Stimulated activated CD4-positive, alpha-beta T cell treated with anti-CD3 and anti-CD28 coated beads, TNF-alpha, amount 100 ng/mL, for 4 hours (primary cell): Measurements from ENCODE around the gene HSPA4L.

Experiments
- DNase-seq, 3 experiments: peaks; one replicate each; pipeline ENCODE4 v3.0.0-alpha.2; 2020; ENCODE audit warnings: low read depth in 3 of 3

HSPA4L gene

DNA sequence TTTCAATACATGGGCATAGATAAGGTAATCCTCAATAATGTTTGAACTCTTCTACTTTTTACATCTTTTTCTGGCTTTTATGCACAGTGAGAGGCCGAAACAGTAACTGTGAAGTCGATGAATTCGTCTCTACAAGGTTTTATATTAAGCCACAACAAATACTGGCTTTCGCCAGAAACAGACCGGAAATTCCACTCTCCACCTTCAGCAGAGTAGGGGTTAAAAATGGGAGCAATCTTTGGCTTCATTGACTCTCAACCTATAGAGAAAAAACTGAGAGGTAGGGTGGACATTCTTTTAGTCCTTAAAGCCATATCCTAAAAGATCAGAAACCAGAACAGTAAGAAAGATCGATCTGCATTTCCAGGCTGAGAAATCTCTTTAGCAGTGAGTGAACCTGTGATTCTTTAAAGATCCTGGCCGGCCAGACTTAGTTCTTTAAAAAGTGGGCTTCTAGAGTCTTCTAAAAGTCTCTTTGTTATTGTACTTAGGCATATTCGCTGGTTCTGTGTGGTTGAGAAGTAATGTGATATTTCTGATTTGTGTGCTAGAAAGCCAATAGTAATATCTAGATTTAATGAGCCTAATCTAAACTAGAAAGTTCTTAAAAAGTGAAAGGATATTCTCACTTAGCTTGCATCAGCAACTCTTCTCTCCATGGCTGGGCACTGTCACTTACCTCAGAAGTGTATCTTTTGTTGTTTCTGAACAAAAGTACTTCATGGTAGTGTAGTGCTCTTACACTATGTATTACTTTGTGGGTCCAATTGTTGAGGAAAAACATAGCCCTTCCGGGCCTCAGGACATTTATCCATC lies 2.0 kb downstream of the HSPA4L start:
- no peak for DNase-seq

DNA sequence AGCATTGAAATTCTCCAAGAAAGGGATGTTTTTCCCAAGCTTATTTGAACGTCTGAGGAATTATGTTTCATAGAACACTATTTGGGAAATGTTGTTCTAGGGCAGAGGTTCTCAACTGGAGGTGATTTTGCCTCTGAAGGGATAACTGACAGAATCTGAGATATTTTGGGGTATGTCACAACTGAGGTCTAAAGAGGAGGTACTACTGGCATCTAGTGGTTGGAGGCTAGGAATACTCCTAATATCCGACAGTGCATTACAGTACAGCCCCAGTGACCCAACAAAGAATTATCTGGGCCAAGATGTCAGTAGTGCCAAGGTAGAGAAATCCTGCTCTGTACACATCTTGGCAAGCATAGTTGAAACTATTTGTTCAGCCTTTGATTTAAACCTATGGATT lies 6.4 kb downstream of the HSPA4L start:
- DNase-seq = no peak

DNA sequence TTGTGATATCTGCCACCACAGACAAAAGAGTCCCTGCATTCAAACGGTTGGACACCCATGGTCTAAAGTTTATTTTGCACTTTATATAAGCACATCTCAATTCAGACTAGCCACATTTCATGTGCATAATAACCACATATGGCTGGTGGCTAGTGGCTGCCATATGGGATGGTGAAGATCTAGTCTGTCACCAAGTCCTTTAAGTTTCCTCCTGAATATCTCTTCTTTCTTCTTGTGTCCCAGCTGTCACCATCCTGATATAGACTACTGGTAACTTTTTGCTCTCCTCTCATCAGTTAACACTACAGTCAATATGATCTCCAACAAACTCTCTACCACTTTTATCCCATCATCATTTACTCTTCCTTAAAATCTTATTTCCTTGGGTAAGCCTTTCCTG lies 9.3 kb downstream of the HSPA4L start:
- DNase-seq = no peak

DNA sequence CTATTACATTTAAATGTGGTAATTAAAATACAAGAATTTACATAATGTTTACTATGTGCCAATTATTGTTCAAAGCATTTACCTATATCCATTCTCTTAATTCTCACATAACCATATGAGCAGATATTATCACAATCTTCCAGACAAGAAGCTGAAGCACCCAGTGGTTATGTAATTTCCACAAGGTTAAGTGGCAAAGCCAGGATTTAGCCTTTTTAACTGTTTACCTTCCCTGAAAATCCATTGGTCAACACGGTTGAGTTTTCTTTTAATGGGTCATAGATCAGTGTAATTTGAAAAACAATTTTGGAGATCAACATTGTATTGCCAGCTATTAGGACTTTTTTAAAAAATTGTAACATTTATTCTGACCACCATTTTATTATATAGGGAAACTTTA lies 11.4 kb downstream of the HSPA4L start:
- no peak for DNase-seq

DNA sequence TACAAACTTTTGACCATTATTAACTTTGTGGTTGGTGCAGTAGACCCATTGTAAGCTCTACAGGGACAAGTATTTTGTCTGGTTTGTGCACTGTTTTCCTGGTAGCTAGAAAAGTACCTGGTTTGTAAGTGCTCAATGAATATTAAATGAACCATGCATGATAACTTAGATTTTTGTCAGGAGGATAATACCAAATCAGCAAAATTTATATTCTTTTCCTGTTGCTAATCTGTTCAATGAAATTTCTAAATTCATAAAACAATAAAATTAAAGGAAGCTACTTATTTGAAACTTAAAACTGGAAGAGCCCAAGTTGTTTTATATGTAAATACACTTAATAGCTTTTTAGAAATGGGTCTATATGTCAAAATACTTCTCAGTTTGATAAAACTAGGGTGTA lies 17.6 kb downstream of the HSPA4L start:
- no peak for DNase-seq

DNA sequence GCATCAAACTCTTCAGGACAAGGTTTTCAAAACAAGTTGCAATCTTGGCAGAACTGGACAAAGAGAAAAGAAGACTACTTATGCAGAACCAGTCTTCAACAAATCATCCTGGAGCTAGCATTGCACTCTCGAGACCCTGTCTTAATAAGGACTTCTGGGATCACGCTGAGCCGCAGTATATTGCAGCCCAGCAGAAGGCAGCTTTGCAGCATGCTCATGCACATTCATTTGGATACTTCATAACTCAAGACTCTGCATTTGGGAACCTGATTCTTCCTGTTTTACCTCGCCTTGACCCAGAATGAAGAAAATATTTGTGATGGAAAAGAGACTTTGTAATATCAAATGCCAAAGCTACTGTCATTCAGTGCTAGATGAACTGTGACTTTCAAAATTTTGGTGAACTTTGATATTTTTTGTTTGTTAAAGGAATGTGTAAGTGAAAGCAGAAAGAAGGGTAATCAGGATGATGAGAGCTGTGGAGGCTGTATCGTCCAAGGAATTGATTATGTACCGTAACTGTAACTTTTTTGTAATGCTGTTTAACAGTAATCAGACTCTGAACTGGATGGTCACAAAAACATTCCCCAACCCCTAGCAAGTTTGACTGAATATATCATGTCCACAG lies 27.2 kb downstream of the HSPA4L start:
- DNase-seq = no peak

DNA sequence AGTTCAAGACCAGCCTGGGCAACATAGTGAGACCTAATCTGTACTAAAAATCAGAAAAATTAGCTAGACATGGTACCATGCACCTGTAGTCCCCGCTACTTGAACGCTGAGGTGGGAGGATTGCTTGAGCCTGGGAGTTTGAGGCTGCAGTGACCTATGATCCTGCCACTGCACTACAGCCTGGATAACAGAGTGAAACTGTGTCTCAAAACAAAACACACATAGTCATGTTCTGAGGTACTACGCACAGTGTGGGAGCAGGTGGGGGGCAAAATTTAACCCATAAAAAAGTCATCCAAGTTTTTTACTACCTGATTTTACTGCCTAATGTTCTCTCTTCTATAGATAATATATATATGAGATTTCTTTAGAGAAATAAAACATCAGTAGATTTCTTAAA lies 28.4 kb downstream of the HSPA4L start:
- no peak for DNase-seq

DNA sequence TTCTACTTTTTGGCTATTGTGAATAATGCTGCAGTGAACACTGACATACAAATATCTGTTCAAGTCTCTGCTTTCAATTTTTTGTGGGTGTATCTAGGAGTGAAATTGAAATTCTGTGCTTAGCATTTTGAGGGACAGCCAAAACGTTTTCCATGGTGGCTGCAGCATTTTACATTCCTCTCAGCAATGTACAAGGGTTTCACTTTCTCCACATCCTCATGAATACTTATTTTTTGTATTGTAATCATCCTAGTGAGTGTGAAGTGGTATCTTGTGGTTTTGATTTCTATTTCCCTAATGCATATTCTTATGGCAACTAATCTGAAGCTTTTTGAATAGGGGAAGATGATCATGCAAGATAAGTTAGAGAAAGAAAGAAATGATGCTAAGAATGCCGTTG lies 40.3 kb downstream of the HSPA4L start:
- no peak for DNase-seq

DNA sequence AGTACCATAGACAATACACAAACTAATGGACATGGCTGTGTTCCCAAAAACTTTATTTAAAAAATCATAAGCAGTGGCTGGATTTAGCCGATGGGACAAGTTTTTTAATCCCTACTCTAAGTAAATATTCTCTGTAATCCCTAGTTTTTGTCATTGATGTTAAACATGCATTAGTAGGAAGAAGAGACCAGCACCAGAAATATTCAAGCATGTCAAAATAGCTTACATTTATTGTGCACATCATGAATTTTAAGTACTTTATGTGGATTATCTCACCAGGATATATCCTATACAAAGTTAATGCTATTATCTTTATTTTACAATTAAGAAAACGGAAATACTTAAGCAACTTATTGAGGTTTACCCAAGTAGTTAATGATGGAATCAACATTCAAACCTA lies 46.0 kb downstream of the HSPA4L start:
- no peak for DNase-seq

DNA sequence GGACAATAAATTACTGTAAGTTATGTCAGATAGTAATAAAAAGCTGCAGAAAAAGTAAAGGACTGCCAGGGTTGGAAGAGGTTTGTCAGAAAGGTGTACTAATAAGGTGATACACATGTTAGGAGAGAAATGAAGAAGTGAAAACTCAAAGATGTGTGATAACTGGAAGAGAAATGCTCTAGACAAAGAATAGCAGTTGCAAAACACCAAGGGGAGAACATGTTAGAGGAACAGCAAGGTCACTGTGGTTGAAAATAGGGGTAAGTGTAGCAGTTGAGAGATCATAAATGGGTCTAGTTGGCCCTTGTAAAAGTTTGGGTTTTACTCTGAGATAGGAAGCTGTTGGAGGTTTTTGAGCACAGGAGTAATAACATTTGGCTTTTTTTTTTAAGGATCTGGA lies 46.9 kb downstream of the HSPA4L start:
- DNase-seq = no peak

DNA sequence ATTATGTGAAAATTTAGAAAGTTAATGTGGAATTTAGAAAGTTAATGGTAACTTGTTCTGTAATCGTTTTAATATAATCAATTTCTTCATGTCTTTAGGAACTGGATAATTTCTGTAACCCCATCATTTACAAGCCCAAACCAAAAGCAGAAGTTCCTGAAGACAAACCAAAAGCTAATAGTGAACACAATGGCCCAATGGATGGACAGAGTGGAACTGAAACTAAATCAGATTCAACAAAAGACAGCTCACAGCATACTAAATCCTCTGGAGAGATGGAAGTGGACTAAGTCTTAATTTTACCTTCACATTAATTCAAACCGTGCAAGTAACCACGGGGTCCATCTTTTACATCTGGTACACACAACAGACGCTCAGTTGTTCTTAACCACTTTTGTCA lies 50.5 kb downstream of the HSPA4L start:
- DNase-seq = no peak

DNA sequence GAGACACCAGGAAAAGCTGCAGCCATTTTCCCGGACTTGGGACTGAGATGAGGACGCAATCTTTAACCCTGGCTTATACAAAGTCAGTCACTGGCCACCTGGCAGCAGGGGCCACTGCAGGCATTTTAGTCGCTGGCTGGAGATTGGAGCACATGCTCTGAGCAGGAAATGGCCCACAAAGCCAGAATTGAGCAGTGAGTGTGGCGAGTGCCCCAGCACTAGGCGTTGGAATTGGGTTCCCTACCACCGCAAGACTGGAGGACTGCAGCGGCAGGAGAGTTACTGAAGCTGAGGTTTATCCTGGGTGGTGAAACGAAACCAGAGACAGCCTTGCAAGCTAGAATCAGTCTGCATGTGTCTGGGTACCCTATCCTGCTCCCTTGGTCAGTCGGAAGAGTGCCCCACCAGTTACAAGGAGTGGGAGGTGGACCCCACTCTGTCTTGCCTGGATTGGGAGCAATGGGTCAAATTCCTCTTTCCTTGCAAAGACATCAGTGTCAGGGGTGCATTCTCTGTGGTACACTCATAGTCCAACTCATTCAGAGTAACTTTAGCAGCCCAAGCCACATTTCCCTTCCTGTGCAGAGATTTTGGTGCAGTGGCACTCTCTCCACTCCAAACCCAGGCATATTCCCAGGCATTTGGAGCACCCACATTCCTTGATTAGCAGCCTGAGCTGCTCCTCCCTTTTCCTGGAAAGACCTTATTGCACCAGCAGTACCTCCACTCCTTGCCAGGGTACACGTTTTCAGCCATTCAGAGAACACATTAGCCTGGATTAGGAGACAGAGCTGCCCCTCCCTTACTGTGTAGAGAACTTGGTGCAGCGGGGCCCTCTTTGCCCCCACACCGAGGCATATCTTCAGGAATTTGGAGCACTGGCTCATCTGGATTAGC lies 61.8 kb downstream of the HSPA4L start:
- DNase-seq = no peak

DNA sequence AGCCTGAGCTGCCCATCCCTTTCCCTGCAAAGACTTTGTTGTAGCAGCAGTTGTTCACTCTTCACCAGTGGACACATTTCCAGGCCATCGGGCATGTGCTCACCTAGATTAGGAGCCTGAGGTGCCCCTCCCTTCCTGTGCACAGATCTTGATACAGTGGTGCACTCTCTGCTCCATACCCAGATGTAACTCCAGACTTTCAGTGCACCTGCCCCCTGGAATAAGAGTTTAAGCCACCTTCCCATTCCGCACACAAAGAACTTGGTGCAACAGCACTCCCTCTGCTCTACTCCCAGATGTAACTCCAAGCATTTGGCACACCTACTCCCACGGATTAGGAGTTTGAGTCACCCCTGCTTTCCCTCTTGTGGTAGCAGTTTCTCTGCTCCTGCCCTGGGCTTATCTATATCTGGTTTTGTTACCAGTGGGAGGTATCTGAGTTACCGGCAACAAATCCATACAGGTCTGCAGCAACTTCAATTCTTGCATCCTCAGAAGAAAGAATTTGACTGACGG lies 62.5 kb downstream of the HSPA4L start:
- DNase-seq = no peak

DNA sequence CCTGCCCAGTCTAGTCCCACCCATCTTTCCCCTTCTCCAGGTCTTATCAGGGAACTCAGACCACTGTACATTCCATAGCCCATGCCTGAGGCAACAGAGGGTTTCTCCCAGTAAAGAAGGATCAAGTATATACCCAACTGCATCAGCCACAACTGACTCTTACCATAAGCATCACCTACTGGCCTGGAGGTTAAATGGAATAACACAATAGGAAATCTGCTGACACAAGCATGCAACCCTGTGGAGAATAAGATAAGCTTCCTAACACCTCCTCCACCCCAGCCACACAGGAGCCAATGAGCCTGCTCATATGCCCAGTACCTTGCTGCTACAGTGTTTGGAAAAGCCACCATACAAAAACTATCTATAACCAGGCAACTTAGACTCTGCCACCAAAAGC lies 63.9 kb downstream of the HSPA4L start:
- no peak for DNase-seq

DNA sequence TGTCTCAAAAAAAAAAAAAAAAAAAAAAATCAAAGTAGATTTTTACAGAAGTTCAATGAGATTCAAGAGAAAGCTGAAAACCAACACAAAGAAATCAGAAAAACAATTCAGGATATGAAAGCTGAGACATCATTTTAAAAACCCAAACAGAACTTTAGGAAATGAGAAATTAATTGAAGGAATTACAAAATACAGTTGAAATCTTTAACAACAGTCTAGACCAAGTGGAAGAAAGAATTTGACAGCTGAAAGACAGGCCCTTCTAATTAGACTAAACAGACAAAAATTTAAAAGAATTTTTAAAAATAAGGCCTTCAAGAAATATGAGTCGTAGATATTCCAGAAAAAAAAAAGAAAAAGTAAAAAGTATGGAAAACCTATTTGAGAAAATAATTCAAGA lies 64.6 kb downstream of the HSPA4L start:
- no peak for DNase-seq

DNA sequence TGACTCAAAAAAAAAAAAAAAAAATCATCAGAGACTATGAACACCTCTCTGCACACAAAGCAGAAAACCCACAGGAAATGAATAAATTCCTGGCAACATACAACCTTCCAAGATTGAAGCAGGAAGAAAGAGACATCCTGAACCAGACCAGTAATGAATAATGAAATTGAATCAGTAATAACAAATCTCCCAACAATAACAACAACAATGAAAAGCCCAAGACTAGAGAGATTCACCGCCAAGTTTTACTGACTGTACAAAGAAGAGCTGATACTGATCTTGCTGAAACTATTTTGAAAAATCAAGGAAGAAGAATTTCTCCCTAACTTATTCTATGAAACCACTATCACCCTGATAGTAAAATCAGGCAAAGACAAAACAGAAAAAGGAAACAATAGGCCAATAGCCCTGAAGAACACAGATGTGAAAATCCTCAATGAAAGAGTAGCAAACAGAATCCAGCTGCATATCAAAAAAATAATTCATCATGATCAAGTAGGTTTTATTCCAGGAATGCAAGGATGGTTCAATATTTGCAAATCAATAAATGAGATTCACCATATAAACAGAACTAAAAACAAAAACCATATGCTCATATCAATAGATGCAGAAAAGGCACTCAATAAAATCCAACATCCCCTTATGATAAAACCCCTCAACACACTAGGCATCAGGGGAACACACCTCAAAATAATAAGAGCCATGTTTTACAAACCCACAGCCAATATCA lies 67.5 kb downstream of the HSPA4L start:
- no peak for DNase-seq

DNA sequence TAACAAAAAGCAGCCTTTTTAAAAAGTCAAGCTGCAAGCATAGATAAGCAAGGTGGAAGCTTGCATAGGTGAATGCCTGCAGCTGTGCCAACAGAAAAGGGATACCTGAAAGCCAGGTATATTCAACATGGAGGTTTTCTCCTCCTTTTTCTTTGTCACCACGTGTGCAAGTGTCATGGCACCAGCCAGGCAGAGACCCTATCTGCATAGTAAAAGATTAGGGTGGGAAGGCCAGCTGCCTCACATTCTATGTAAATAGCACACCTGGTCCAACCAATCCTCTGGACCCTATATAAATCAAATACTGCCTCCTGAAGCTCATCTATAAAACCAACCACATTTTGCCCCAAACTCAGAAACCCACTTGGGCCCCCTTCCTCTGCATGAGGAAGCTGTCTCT lies 70.5 kb downstream of the HSPA4L start:
- DNase-seq = no peak

DNA sequence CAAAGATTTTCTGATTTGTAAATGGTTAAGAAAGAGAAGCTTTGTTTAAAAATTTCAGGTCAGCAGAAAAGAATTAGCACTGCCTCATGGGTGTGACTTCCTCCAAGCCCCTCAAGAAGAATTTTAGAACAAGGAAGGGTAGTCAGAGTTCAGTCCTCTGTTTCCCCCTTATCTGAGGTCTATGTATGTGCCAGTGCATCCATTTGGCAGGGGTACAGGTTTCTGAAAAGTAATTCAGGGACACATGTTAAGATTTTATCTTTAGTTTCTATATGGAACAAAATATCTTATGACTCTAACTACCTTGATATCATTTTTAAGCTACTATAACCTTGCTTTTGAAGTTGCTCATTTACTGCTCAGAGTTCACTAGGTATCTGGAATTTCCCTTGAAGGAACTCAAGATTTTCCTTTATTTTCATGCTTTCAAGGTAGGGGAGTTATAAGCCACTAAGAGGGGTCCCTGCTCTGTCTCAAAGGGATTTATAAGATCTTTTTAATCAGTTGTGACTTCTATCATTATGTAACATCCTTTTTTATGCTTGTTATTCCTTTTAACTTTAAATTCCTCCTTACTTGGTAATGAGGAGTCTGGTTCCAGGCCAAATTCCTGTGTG lies 74.2 kb downstream of the HSPA4L start:
- DNase-seq = no peak

DNA sequence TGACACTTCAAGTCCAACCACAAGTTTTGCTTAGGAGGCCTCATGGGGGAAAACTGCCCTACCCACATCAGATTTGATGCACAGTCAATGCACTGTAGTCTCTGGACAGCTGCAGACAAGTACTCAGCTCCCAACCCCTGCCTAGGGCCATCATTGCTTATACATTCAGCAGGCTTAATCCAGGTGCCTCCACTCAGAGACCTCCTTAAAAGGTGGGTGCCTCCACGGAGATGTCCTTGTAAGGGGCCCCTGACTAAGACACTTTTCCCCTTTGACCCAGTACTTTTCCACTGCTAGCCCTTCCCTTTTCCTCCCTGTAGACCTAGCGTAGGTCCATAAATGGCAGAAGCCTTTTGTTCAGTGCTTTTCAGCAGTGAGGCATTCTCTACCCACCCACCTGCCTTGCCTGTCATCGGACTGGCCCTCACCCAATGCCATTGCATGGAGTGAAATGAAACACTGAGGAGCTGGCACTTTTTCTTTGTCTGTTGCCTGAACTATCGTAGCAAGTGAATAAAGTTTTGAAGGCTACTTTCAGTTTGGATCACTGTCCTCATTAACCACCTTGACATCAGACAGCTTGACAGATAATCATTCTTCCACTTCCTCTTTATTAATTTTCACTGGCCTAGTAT lies 74.8 kb downstream of the HSPA4L start:
- DNase-seq = no peak

DNA sequence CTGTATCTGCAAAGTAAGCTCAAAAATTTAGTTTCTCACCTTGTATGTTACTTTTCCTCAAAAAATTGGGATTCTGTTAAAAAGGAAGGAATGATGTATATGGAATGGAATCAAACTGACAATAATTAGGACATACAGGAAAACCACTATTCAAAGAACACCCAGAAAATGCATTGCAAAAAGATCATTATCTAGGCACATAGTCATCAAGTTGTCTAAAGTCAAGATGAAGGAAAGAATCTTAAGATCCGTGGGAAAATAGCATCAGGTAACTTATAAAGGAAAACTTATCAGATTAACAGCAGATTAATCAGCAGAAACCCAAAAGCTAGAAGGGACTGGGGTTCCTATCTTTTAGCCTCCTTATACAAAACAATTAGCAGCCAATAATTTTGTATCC lies 75.5 kb downstream of the HSPA4L start:
- DNase-seq = no peak

DNA sequence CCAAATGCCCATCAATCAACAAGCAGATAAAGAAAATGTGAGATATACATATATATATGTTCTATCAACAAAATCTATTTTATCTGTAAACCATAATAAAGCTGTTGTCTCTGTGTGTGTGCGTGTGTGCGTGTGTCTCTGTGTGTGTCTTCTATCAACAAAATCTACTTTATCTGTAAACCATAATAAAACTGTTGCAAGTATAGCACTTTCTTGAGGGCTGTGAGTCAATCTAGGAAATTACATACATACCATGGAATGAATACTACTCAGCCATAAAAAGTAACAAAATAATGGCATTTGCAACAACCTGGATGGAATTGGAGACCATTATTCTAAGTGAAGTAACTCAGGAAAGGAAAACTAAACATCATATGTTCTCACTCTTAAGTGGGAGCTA lies 86.1 kb downstream of the HSPA4L start:
- DNase-seq = no peak
